ENCODE data around the gene NEURL1B. TPM values are rescaled to one million over a fixed set of nuclear protein-coding genes. Genes with fewer than 3 reads are reported as not detected.

NEURL1B gene
- total RNA-seq, 2 experiments from 2014 or later = 3.0 to 3.3 TPM

DNA sequence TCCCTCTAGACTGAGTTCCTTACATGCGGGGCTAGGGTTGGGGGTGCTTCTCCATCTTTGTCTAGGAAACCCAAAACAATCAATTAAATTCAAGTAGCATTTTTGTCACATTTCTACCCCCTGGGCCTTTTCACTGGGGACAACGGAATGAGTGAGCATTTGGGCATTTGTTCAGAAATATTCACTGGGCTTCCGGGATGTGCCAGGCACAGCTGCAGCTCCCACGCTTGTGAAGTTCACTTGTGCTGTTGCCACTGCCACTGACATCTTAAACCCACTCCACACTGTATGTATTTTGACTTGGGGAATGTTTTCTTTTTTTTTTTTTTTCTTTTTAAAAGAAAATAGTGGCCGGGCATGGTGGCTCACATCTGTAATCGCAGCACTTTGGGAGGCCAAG lies 98.3 kb downstream of the NEURL1B start:
- DNase-seq = no peak
- POLR2A ChIA-PET = no interaction called here

DNA sequence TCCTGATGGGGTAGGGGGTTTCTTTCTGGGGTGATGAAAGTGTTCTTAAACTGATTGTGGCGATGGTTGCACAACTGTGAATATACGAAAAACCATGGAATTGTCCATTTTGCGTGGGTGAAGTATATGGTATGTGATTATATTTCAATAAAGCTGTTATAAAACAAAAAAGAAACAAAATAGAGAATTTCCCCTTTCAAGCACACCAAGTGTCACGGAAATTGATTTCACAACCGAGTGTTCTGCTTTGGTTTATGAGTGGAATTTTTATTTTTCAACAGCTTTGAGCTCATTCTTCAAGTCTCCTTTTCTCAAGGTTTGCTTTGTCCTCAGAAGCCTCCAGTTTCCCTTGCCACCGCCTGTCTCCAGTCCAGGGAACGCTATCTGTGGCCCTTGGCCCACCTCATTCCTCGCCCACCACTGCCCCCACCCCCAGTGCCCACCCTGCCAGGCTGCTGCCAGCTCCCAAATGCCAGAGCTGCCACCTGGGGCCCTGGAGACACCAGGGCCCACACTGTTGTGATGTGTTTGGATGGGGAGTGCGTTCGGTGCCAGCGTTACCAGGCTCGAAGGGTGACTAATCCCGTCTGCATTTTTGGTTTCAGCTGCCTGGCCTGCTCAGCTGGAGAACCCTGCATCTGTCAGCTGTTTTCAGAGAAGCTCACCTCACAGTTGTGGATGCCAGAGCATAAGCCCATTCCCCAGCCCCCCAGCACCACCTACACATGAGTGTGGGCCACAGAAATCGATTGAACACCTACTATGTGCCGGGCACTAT lies 99.6 kb downstream of the NEURL1B start:
- Mint-ChIP-seq H3K4me3 (no peak overlapping the region), H3K36me3 (ENCODE audit: low read depth) (no peaks in the 10 kb centered on the region), H3K27me3 (no peaks in the 10 kb centered on the region), H3K27ac (no peak overlapping the region), H3K4me1 (no peaks in the 10 kb centered on the region), H3K9me3 (no peaks in the 10 kb centered on the region)
- CTCF ChIA-PET = interaction anchor here (0.6 kb wide), 1 partner anchor 88 kb away, joined by 3 read pairs; no protein-coding TSS in a partner anchor
- POLR2A ChIA-PET = no interaction called here
- DNase-seq = no peak

More for the DNA sequence above, 98.3 kb downstream of the NEURL1B start:
- CTCF ChIA-PET = no interaction called here
- Mint-ChIP-seq H3K27ac (no peak overlapping the region), H3K4me3 (no peak overlapping the region), H3K4me1 (no peaks in the 10 kb centered on the region), H3K9me3 (no peaks in the 10 kb centered on the region), H3K27me3 (no peaks in the 10 kb centered on the region), H3K36me3 (ENCODE audit: low read depth) (no peaks in the 10 kb centered on the region)

Other genes starting within 250 kb of the NEURL1B start
- gene SH3PXD2B, start 186.7 kb upstream of the NEURL1B start, total RNA-seq = under 1 TPM; 0.25 TPM
- gene DUSP1, start 129.9 kb downstream of the NEURL1B start, total RNA-seq = 10 to 100 TPM; 17.0 to 18.8 TPM
- gene ERGIC1, start 193.0 kb downstream of the NEURL1B start, total RNA-seq = 10 to 100 TPM; 36.1 to 37.2 TPM